ENCODE data around the gene CHAT. TPM values are rescaled to one million over a fixed set of nuclear protein-coding genes. Genes with fewer than 3 reads are reported as not detected.

CHAT gene
- total and polyA plus RNA-seq, 2 experiments from 2014 or later: not detected

- in situ Hi-C loops (cut with MboI): no loop called here
- Histone ChIP-seq H3K79me2 (ENCODE audit: insufficient read depth) (no peaks in the 10 kb centered on the region), H3K9ac (no peak overlapping the region), H3K9me2 (ENCODE audit: insufficient read depth) (no peaks in the 10 kb centered on the region), H3K36me3 (ENCODE audit: low read depth) (no peaks in the 10 kb centered on the region), H4K20me1 (ENCODE audit: insufficient read depth) (no peaks in the 10 kb centered on the region), H3K9me3 (ENCODE audit: low read depth) (no peaks in the 10 kb centered on the region), H3F3A (ENCODE audit: insufficient read depth) (no peaks in the 10 kb centered on the region), H3K4me1 (ENCODE audit: insufficient read depth) (no peaks in the 10 kb centered on the region), H3K27me3 (replicated peaks; ENCODE audit: insufficient read depth) (peaks cover 79% of the 10 kb centered on the region), H3K4me2 (ENCODE audit: unreplicated experiment) (no peak overlapping the region), H3K4me3 (no peak overlapping the region), H2AFZ (no peak overlapping the region), H3K27ac (no peak overlapping the region)
- 57 to 63% methylated on average over 4 to 6 of the region's 6 CpGs for WGBS, 2 experiments (ENCODE audit: low coverage in 1 of 2, low lambda C conversion rate in 2 of 2, missing lambda C conversion rate in 2 of 2)
- TF ChIP-seq EZH2 (IDR thresholded peaks at IDR 0.05; ENCODE audit: insufficient read depth, poor library complexity, severe bottlenecking) (no peak), EZH2phosphoT487 (IDR thresholded peaks at IDR 0.05; ENCODE audit: insufficient read depth, low read depth) (no peak)
- DNase-seq: no peak
These were observed 2.7 kb downstream of the CHAT start for GRCh38 chr10:49616421-49617101.

GRCh38 chr10:49617121-49618020 is 3.5 kb downstream of the CHAT start:
- peak; percentile 29 for DNase-seq
- H3K9me3 ChIP-seq (ENCODE audit: low read depth): no peaks in the 10 kb centered on the region
- H4K20me1 ChIP-seq (ENCODE audit: insufficient read depth): no peaks in the 10 kb centered on the region
- H3K27ac ChIP-seq: no peak overlapping the region
- H3K9me2 ChIP-seq (ENCODE audit: insufficient read depth): no peaks in the 10 kb centered on the region
- peaks cover 73% of the 10 kb centered on the region for H3K27me3 ChIP-seq (replicated peaks; ENCODE audit: insufficient read depth)
- H3K36me3 ChIP-seq (ENCODE audit: low read depth): no peaks in the 10 kb centered on the region
- H3F3A ChIP-seq (ENCODE audit: insufficient read depth): no peaks in the 10 kb centered on the region
- in situ Hi-C loops (cut with MboI): no loop called here
- H2AFZ ChIP-seq: no peak overlapping the region
- TF ChIP-seq EZH2phosphoT487 (IDR thresholded peaks at IDR 0.05; ENCODE audit: insufficient read depth, low read depth): no peak
- TF ChIP-seq EZH2 (IDR thresholded peaks at IDR 0.05; ENCODE audit: insufficient read depth, poor library complexity, severe bottlenecking): no peak
- no peak overlapping the region for H3K4me3 ChIP-seq
- H3K9ac ChIP-seq: no peak overlapping the region
- H3K4me2 ChIP-seq (ENCODE audit: unreplicated experiment): no peak overlapping the region
- WGBS, 2 experiments (ENCODE audit: low coverage in 1 of 2, low lambda C conversion rate in 2 of 2, missing lambda C conversion rate in 2 of 2): 32 to 33% methylated on average over 7 of the region's 7 CpGs
- no peaks in the 10 kb centered on the region for H3K79me2 ChIP-seq (ENCODE audit: insufficient read depth)
- H3K4me1 ChIP-seq (ENCODE audit: insufficient read depth): no peaks in the 10 kb centered on the region

- Histone ChIP-seq H3K9me2 (ENCODE audit: insufficient read depth) (no peaks in the 10 kb centered on the region), H2AFZ (no peak overlapping the region), H3K79me2 (ENCODE audit: insufficient read depth) (no peaks in the 10 kb centered on the region), H3K36me3 (ENCODE audit: low read depth) (no peaks in the 10 kb centered on the region), H3K4me3 (no peak overlapping the region), H3K27ac (no peak overlapping the region), H3K4me1 (ENCODE audit: insufficient read depth) (no peaks in the 10 kb centered on the region), H3F3A (ENCODE audit: insufficient read depth) (no peaks in the 10 kb centered on the region), H3K27me3 (replicated peaks; ENCODE audit: insufficient read depth) (peaks cover 68% of the 10 kb centered on the region), H3K9me3 (ENCODE audit: low read depth) (no peaks in the 10 kb centered on the region), H3K4me2 (ENCODE audit: unreplicated experiment) (no peak overlapping the region), H3K9ac (no peak overlapping the region), H4K20me1 (ENCODE audit: insufficient read depth) (no peaks in the 10 kb centered on the region)
- TF ChIP-seq EZH2 (IDR thresholded peaks at IDR 0.05; ENCODE audit: insufficient read depth, poor library complexity, severe bottlenecking) (no peak), EZH2phosphoT487 (IDR thresholded peaks at IDR 0.05; ENCODE audit: insufficient read depth, low read depth) (no peak)
- peak; percentile 32 for DNase-seq
- in situ Hi-C loops (cut with MboI): no loop called here
- 43 to 68% methylated on average over 2 of the region's 2 CpGs for WGBS, 2 experiments (ENCODE audit: low coverage in 1 of 2, low lambda C conversion rate in 2 of 2, missing lambda C conversion rate in 2 of 2)
These were observed 5.0 kb downstream of the CHAT start for GRCh38 chr10:49618821-49619220.

GRCh38 chr10:49619613-49620012 is 5.8 kb downstream of the CHAT start:
- H3K79me2 ChIP-seq (ENCODE audit: insufficient read depth): no peaks in the 10 kb centered on the region
- no peak overlapping the region for H2AFZ ChIP-seq
- H3K9ac ChIP-seq: no peak overlapping the region
- H3K4me3 ChIP-seq: no peak overlapping the region
- in situ Hi-C loops (cut with MboI): no loop called here
- H3K4me2 ChIP-seq (ENCODE audit: unreplicated experiment): no peak overlapping the region
- H3K9me3 ChIP-seq (ENCODE audit: low read depth): no peaks in the 10 kb centered on the region
- peaks cover 70% of the 10 kb centered on the region for H3K27me3 ChIP-seq (replicated peaks; ENCODE audit: insufficient read depth)
- DNase-seq: no peak
- no peaks in the 10 kb centered on the region for H3K4me1 ChIP-seq (ENCODE audit: insufficient read depth)
- H3K36me3 ChIP-seq (ENCODE audit: low read depth): no peaks in the 10 kb centered on the region
- H3K9me2 ChIP-seq (ENCODE audit: insufficient read depth): no peaks in the 10 kb centered on the region
- H3K27ac ChIP-seq: no peak overlapping the region
- WGBS, 2 experiments (ENCODE audit: low coverage in 1 of 2, low lambda C conversion rate in 2 of 2, missing lambda C conversion rate in 2 of 2): 35 to 43% methylated on average over 10 of the region's 10 CpGs
- no peaks in the 10 kb centered on the region for H3F3A ChIP-seq (ENCODE audit: insufficient read depth)
- TF ChIP-seq EZH2phosphoT487 (IDR thresholded peaks at IDR 0.05; ENCODE audit: insufficient read depth, low read depth): no peak
- TF ChIP-seq EZH2 (IDR thresholded peaks at IDR 0.05; ENCODE audit: insufficient read depth, poor library complexity, severe bottlenecking): no peak
- no peaks in the 10 kb centered on the region for H4K20me1 ChIP-seq (ENCODE audit: insufficient read depth)
